ENCODE data around the gene NF2.

NF2 gene

DNA sequence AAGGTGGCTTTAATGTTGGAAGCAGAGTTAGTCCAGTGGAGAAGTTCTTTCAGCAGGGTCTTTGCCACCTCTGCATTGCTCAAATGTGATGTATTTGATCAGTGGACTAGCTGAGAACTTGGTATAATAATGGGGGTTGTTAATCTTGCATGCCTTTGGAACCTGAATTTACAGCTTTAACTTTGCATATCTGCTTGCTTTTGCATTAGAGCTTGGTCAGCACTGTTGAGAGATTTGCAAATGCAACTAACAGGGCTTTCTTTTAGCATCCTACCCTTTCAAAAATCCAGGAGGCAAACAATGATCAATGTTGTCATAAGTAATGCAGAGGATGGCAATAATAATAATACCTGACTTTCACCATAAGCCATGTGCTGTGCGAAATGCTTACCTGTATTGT, 48.2 kb downstream of the NF2 start:
- H3K4me3 ChIP-seq (ENCODE audit: low read length) = no peak overlapping the region
- no peak for DNase-seq (ENCODE audit: low read depth, low spot score)

DNA sequence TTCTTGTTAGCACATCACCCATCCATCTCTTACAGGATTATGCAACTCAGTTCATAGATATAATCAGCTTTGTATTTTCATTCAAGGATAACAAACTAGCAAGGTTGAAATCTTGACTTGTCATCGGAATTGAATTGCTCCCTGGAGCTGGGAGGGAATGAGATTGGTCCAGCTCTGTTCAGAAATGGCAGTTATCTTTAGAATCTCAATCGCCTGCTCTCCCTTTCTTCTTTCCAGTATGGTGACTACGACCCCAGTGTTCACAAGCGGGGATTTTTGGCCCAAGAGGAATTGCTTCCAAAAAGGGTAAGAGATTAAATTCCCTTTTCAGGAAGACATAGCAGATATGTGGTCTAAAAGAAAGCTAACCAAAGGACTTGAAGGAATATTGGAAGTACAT, 51.0 kb downstream of the NF2 start:
- H3K4me3 ChIP-seq (ENCODE audit: low read length) = no peak overlapping the region
- DNase-seq (ENCODE audit: low read depth, low spot score) = no peak

DNA sequence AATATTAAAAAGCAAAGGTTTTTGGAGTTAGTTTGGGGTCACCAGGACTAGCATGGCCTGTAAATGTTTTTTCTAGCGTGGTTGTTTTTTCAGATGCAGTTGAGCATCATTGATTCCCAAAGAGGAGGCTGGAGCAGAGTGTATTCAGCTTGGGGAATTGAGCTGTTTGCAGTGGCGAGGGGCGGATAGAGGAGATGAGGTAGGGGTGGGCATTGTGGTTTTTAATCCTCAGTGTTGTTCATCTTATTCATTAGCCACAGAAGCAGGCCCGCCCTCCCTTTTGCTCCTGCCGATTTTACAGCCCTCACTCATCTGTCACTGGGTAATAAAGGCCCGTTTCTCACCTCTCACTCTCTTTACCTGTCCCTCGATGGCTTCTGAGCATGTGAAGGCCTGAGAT, 51.4 kb downstream of the NF2 start:
- DNase-seq (ENCODE audit: low read depth, low spot score) = no peak
- no peak overlapping the region for H3K4me3 ChIP-seq (ENCODE audit: low read length)

DNA sequence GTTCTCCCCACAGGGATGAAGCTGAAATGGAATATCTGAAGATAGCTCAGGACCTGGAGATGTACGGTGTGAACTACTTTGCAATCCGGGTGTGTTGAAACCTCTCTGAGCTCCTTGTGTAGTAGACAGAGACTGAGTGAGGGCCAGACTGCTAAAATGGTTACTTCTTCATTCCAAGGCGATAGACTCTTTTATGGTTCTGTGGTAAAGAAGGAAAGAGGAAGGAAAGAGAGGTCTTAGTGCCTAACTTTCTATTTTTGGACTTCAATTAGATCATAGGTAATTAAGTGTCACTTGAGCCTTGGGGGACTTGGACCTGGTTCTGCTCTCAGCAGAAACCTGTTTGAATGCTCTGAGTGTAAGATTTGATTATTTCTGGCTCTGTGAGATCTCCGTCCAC, 54.7 kb downstream of the NF2 start:
- no peak overlapping the region for H3K4me3 ChIP-seq (ENCODE audit: low read length)
- DNase-seq (ENCODE audit: low read depth, low spot score) = no peak

DNA sequence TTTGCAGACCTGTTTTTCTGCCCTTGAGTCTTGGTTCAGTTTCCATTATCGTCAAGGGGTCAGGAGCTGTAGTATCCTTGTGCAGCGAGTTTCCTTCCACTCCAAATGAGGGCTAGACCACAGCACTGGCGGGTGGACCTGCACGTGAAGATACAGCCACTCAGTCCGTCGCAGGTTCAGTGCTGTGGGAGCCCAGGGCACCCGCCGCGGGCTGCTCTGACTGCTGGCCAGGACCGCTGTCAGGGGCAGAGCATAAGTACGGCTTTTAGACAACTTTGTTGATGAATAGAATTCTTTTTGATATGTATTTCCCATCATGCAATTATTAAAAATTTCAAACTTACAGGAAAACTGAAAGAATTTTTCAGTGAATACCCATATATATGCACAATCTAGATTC, 56.6 kb downstream of the NF2 start:
- H3K4me3 ChIP-seq (ENCODE audit: low read length) = no peak overlapping the region
- DNase-seq (ENCODE audit: low read depth, low spot score) = no peak

DNA sequence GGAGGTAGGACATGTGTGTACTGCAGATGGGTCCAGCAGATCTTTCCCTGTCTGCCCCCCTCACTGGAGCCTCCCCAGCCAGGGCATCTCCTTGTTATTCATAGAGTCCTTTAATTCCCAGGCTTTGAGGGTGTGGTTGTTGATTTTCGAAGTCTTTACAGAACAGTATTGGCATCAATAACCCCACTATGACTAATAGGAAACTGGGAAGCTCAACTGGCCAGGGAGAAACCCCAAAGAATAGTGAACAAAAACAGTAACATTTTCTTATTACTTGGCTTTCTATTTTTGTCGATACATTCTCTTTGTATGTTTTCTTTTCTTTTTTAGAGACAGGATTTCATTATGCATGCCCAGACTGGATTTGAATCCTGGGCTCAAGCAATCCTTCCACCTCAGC, 57.9 kb downstream of the NF2 start:
- DNase-seq (ENCODE audit: low read depth, low spot score) = no peak
- no peak overlapping the region for H3K4me3 ChIP-seq (ENCODE audit: low read length)

DNA sequence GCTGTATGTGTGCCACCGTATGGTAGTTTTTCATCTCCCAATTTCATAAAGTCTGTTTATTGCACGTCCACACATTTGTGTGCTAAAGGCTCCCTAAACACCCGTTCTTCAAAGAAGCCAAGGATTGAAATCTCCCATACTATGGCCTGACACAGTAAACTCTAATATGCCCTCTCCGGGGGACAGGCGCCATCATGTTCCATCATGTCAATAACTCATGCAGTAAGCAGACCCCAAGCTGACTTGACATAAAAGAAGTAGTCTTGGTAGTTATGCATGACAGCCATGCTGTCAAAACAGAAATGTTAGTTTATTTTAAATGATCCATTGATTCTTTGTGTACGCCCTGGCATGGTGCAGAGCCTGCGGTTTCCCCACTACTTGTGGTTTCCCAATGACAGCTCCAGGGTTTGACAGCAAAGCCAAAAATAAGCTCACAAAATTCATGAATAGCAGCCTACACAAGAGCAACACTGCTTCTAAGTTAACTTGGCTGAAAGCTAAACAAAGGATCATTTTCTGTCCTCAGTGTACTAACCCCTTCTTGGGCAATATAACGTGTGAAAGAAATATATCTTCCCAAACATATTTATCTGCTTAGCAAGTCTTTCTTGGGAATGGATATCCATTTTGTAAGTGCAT, 59.9 kb downstream of the NF2 start:
- peak; percentile 63 for DNase-seq (ENCODE audit: low read depth, low spot score)
- no peak overlapping the region for H3K4me3 ChIP-seq (ENCODE audit: low read length)

DNA sequence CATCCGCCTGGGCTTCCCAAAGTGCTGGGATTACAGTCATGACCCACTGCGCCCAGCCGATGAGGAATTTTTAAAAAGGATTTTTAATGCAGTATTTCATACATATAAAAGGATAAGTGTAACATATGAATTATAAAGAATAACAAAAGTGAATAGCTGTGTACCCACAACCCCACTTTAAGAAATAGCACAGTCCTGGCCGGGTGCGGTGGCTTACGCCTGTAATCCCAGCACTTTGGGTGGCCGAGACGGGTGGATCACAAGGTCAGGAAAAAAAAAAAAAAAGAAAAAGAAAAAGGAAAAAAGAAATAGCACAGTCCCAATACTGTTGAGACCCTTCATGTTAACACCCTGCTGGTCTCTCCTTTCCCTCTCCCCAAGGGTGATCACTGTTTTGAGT, 62.1 kb downstream of the NF2 start:
- no peak for DNase-seq (ENCODE audit: low read depth, low spot score)
- H3K4me3 ChIP-seq (ENCODE audit: low read length) = no peak overlapping the region

DNA sequence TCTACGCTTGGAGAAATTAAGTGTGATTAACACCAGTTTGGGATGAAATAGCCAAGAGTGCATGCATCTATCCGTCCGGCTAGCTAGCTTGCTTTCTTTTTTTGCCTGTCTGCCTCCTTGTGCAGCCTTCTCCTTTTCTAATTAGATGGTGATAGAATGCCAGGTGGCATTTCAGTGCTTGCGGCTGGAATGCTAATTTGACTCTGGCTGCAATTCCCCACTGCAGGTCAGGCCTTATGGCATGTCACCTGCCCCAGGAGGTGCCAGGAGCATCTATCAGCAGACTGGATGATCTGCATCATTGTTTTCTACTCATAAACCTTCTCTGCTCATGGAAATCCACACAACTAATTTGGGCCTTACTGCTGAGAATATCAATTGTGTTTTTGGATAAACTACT, 65.2 kb downstream of the NF2 start:
- H3K4me3 ChIP-seq (ENCODE audit: low read length) = no peak overlapping the region
- no peak for DNase-seq (ENCODE audit: low read depth, low spot score)

DNA sequence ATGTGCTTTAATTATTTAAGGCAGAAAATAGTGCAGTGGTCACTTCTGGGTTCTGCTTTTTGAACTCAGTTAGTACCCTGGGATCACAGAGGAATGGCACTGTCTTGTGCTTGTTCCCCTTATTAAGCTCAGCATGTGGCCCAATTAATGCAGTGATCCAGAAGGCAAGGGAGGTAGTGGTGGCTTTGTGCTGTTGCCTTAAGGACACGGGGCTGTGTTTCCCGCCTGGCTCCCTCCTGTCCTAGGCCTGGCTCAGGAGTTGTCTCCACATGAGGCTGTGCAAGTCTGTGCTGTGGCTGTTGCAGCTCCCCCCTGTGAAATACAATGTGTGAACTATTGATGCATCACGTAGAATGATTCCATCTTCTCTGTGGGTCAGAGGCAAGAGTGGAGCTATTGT, 67.2 kb downstream of the NF2 start:
- DNase-seq (ENCODE audit: low read depth, low spot score) = no peak
- H3K4me3 ChIP-seq (ENCODE audit: low read length) = no peak overlapping the region

DNA sequence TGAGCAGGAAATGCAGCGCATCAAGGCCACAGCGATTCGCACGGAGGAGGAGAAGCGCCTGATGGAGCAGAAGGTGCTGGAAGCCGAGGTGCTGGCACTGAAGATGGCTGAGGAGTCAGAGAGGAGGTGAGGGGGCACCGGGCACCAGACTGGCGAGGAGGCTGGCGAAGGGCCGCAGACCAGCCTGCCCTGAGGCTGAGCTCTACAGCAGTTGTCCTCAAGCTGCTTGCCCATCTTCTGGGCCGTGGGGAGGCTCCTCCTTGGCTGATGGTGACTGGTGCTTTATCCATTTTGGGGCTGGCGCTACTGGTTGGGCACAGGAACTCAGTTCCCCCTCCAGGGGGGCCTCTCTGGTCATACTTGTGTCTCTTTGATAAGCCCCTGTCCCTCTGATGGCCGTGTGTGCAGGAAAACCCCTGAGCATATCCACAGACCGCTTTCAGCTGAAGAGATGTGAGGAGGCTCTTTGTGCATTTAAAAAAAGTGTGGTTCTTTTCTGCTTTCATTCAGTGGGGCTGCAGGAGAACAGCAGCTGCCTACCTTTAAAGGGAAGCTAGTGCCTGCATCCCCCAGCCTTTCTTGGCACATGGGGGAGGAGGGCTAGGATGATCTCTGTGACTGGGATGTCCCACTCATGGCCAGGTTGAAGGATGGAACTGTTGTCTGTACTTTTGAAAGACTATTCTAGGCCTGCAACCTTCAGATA, 70.1 kb downstream of the NF2 start:
- no peak overlapping the region for H3K4me3 ChIP-seq (ENCODE audit: low read length)
- no peak for DNase-seq (ENCODE audit: low read depth, low spot score)

DNA sequence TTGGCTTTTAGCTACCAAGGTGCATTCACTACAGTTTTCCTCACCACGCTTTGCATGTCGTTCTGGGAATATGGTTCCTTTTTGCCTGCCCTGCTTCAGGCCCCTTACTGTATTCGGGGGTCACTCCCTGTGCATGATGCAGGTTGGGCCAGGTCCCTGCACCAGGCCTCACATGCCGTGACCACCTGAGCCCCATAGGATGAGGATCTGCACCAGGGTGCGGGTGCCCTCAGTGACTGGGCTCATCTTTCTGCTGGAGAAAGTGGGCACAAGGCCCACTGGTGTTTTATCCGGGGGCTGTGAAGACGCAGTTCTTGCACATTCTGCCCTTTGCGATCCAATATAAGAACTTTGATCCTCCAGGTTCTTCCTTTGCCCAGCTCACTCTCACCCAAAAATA, 70.7 kb downstream of the NF2 start:
- DNase-seq (ENCODE audit: low read depth, low spot score) = no peak
- H3K4me3 ChIP-seq (ENCODE audit: low read length) = no peak overlapping the region

DNA sequence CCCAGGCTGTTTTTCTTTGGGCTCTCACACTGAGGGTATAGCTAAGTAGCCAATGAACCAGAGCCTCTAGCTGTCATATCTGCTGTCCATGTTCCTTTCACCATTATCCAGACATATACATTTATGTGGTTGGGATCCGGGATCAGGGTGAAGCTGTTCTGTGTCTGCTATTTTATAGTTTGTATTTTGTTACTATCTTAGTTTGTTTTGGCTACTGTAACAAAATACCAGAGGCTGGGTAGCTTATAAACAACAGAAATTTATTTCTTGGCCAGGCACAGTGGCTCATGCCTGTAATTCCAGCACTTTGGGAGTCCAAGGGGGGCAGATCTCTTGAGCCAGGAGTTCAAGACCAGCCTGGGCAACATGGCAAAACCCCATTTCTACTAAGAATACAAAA, 75.9 kb downstream of the NF2 start:
- no peak for DNase-seq (ENCODE audit: low read depth, low spot score)
- no peak overlapping the region for H3K4me3 ChIP-seq (ENCODE audit: low read length)

DNA sequence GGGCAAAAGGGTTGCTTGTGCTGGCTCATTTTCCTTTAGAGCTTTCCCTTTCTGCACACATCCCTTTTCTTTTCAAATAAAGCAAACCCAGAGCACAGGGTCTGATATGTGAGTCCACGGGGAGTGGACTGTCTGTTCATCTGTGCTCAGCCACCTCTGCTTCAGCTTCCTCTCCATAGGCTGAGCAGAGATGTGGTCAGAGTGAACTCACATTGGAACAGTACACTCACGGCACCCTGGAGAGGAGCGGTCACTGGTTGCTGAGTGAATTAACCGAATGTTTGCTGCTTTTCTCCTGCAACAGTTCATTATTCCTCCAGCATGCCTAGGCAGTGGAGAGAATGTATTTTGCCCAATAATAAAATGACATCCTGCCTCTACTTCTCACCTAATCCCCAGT, 80.1 kb downstream of the NF2 start:
- no peak for DNase-seq (ENCODE audit: low read depth, low spot score)

DNA sequence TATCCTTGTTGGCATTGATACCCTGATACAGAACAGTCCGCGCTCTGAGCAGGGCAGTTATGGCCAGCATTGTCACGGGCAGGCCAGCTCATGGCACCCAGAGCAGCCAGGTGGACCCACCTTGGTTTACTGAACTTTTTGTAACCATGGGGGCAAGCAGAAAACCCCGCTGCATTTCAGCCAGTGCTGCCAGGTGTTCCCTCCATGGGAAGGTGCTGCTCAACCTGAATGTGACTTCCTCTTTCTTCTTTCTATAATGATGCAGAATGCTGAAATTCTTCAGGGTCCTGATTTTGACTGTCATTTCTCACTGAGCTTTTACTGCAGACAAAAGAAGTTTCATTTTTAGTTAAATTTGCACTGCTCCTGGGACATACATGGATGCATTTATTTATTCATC, 80.8 kb downstream of the NF2 start:
- DNase-seq (ENCODE audit: low read depth, low spot score) = no peak
- no peak overlapping the region for H3K4me3 ChIP-seq (ENCODE audit: low read length)

More for the DNA sequence above, 80.1 kb downstream of the NF2 start:
- no peak overlapping the region for H3K4me3 ChIP-seq (ENCODE audit: low read length)

DNA sequence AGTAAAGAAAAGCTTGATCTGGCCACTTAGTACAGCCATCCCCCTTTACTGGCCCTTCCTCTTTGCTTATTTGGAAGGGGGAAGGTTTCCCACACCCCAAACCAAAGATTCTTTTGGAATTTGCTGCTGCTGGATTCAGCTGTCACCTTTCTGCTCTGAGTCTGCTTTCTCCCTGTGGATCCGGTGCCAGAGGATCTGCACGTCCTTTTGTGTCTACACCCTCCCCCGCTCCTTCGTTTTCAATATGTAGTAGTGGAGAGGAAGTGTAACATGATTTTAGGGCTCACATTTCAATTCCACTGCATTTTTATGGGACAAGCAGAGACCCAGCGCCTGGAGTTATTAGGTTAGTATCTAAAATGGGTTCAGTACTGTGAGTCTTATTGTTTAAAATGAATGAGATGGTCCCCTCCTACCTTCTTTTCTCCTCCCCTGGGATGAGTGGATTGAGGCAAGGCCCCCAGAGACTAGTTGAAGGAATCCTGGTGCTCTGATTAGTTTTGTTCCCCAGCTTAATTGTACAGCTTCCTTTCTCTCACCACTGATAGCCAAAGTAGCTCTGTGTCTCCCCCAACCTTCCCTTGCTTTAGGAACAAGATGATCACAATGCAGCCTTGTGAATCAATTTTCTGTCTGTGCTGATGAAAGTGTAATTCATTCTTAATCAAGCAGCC, 85.9 kb downstream of the NF2 start:
- no peak for DNase-seq (ENCODE audit: low read depth, low spot score)
- no peak overlapping the region for H3K4me3 ChIP-seq (ENCODE audit: low read length)

DNA sequence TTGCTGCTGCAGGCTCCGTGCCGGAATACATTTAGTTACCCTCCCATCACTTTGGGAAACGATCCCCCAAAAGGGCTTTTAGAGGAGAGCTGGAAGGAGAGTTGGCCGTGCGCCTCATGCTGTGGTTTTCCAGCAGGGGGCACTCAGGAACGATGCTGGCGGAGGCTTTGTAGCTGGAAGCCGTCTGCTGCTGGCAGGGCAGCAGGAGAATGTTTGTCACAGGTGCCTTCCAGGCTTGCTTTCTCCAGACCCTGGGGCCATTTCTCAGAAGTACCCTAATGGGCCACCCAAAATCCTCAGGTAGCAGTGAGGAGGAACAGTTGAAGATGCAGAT, 86.4 kb downstream of the NF2 start:
- H3K4me3 ChIP-seq (ENCODE audit: low read length) = no peak overlapping the region
- DNase-seq (ENCODE audit: low read depth, low spot score) = peak; percentile 41

DNA sequence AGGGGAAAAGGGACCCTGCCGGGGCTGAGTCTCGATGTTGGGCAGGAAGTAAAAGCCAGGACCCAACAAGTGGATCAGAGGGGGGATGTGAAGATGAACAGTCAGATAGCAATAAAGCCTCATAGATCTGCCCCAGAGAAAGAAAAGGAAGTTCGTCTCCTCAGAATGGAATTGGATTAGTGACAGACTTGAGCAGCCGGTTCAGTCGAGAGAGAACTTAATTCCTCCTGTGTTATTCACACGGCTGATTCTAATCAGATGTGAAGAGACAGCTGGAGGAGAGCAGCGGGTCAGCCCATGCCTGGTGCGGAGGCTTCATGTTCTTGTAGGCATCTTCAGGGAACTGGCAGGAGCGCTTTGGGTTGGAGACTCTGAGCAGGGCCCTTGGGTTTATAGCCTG, 87.0 kb downstream of the NF2 start:
- no peak for DNase-seq (ENCODE audit: low read depth, low spot score)
- H3K4me3 ChIP-seq (ENCODE audit: low read length) = no peak overlapping the region

DNA sequence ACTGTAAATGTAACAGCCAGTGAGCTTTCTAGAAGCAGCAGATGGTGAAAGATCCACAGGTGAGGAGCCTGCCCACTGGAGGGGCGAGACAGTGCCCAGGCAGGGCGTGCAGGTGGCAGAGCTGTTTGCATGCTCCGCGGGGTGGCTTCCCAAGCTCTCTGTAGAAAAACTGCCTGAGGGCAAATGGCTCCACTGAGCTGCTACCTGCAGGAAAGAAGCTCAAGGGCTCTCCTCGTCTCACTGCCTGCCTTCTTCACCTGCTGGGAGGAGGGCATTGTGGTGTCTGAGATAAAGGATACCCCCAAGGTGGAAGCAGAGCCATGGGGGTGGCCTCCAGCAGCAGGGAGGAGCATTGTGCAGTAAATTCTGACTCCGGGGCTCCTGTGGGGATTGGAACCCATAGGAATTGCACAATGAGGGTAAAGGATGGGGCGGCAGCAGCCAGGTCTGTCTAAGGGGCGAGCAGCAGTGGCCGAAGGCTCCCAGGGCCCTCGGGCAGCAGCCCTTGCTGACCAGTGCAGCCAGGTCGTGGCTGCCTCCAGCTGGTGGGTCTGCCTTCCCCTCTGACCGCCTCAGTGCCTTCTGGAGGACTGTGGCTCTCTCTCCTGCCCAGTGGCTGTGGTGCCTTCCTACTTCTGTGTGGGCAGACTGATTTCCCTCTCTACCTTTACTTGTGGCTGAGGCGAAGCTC, 88.3 kb downstream of the NF2 start:
- DNase-seq (ENCODE audit: low read depth, low spot score) = no peak
- no peak overlapping the region for H3K4me3 ChIP-seq (ENCODE audit: low read length)

DNA sequence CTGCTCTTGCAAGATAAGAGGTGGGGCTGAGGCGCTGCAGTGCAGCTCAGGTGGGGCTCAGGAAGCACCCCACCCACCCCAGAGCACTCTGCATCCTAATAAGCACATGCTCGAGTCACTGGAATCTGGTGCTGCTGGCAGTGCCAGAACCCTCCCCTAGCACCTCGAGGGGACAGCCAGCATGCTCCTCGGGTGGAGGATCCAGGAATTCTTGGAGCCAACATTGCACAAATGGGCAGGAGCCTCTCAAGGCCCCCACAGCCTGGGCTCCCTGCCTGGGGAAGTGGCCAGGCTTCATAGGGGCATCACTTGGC, 88.9 kb downstream of the NF2 start:
- DNase-seq (ENCODE audit: low read depth, low spot score) = peak; percentile 28
- H3K4me3 ChIP-seq (ENCODE audit: low read length) = no peak overlapping the region

All from Jurkat, Clone E6-1 (cell line).